Testis (tissue), 3 donors: ENCODE results near the gene JPT1. TPM values are rescaled to one million over a fixed set of nuclear protein-coding genes. Genes with fewer than 3 reads are reported as not detected.
"Not testable (repeated sequence)": the region's sequence is repeated elsewhere in the genome, so short reads cannot be mapped to it uniquely, and the experiment has no call there.

Source experiments
- DNase-seq: peaks from one replicate; pipeline ENCODE4 v3.0.0-alpha.2; 2019
- H3K27ac ChIP-seq, 2 donors: fragments of 200-600 bp; sonication (generic); one replicate each; pipeline ENCODE4 v1.5.1; 2019
- H3K27me3 ChIP-seq: fragments of 200-600 bp; sonication (generic); one replicate; pipeline ENCODE4 v1.5.1; 2019
- H3K36me3 ChIP-seq: fragments of 200-600 bp; sonication (generic); one replicate; pipeline ENCODE4 v1.5.1; 2017; ENCODE audit warnings: low read depth; ENCODE audit errors: missing control alignments
- H3K4me1 ChIP-seq: fragments of 200-600 bp; sonication (generic); one replicate; pipeline ENCODE4 v1.5.1; 2019
- H3K4me3 ChIP-seq, 2 donors: fragments of 200-600 bp; sonication (generic); one replicate each; pipeline ENCODE4 v1.5.1; 2017 to 2019
- H3K9me3 ChIP-seq: fragments of 200-600 bp; sonication (generic); one replicate; pipeline ENCODE4 v1.5.1; 2017
- CTCF ChIP-seq, 3 experiments: fragments of 450-650 bp in 2 of 3; fragments of 200-600 bp in 1 of 3; sonication (generic) in 1 of 3; IDR thresholded peaks; one replicate each; pipeline ENCODE4 v1.5.1; 2016 to 2019; ENCODE audit warnings: antibody characterized with exemption in 3 of 3, mild to moderate bottlenecking in 2 of 3, moderate library complexity in 1 of 3
- POLR2A ChIP-seq: fragments of 450-650 bp; IDR thresholded peaks from one replicate; pipeline ENCODE4 v1.6.1; 2017; ENCODE audit warnings: antibody characterized with exemption, mild to moderate bottlenecking, moderate library complexity
- WGBS, 2 donors: methylation state at CpG; one replicate each; pipeline ENCODE4 v1.1.5; 2018; 5-methylcytosine and 5-hydroxymethylcytosine counted together
- intact Hi-C: fragments of 100-400 bp; cut with DNase I; formaldehyde crosslinking; loops from one replicate; pipeline ENCODE4 v1.15.1; 2023; ENCODE audit warnings: low total_unique reads
- polyA plus RNA-seq: library from polyadenylated mRNA; stranded (reverse); fragments of 350-450 nt; fragmentation: Illumina TruSeq; extraction: RNeasy Lipid Tissue Mini Kit (QIAGEN cat#74804); gene quantifications from one replicate; pipeline ENCODE4 v1.2.3, GENCODE V29; 2014; ENCODE audit warnings: low read depth, low replicate concordance; ENCODE audit not compliant: insufficient read depth
- total RNA-seq, 2 donors: library from RNA; depleted of rRNA; stranded (reverse); fragments of >200 nt; gene quantifications; one replicate each; pipeline ENCODE4 v1.2.3, GENCODE V29; 2016

JPT1 gene
- total and polyA plus RNA-seq, 3 donors from 2014 or later = 234 to 758 (median 371) TPM

- Histone ChIP-seq H3K27ac (no peak overlapping the region), H3K4me1 (no peaks in the 10 kb centered on the region), H3K27me3 (no peaks in the 10 kb centered on the region), H3K4me3 (no peak overlapping the region), H3K36me3 (no peaks in the 10 kb centered on the region), H3K9me3 (no peaks in the 10 kb centered on the region)
- intact Hi-C loops = no loop called here
- TF ChIP-seq CTCF (IDR thresholded peaks at IDR 0.05) (no peak), POLR2A (no peak)
- no peak for DNase-seq
- 91 to 95% methylated on average over 4 of the region's 4 CpGs for WGBS, 2 donors
These were observed 5.1 kb upstream of the JPT1 start for GRCh38 chr17:75159196-75160031.

- 87 to 88% methylated on average over 8 of the region's 8 CpGs for WGBS, 2 donors
- H3K4me3 ChIP-seq, H3K36me3 ChIP-seq, H3K27me3 ChIP-seq, H3K4me1 ChIP-seq, H3K27ac ChIP-seq, H3K9me3 ChIP-seq, intact Hi-C loops, DNase-seq: not testable (repeated sequence)
These were observed 4.2 kb upstream of the JPT1 start for GRCh38 chr17:75158480-75158879.

- H3K4me1 ChIP-seq = no peaks in the 10 kb centered on the region
- 55 to 79% methylated on average over 3 of the region's 3 CpGs for WGBS, 2 donors
- peak overlapping the region in 1 of 2 donors; percentile 12 for H3K27ac ChIP-seq
- intact Hi-C loops = no loop called here
- no peak overlapping the region for H3K4me3 ChIP-seq
- DNase-seq = no peak
- H3K27me3 ChIP-seq = no peaks in the 10 kb centered on the region
- TF ChIP-seq POLR2A (no peak), CTCF (IDR thresholded peaks at IDR 0.05) (no peak)
- no peaks in the 10 kb centered on the region for H3K9me3 ChIP-seq
- no peaks in the 10 kb centered on the region for H3K36me3 ChIP-seq
These were observed 884 bp upstream of the JPT1 start for GRCh38 chr17:75155191-75155601.

GRCh38 chr17:75153780-75154194, 525 bp downstream of the JPT1 start:
- Histone ChIP-seq H3K36me3 (no peaks in the 10 kb centered on the region), H3K9me3 (no peaks in the 10 kb centered on the region), H3K4me1 (no peaks in the 10 kb centered on the region), H3K4me3 (peak overlapping the region; percentile 68 to 90), H3K27ac (peak overlapping the region in 1 of 2 donors; percentile 69), H3K27me3 (no peaks in the 10 kb centered on the region)
- DNase-seq = peak; percentile 59
- no peak for TF ChIP-seq POLR2A
- TF ChIP-seq CTCF (IDR thresholded peaks at IDR 0.05) = no peak
- intact Hi-C loops = no loop called here
- 0 to 2% methylated on average over 18 to 30 of the region's 35 CpGs for WGBS, 2 donors

GRCh38 chr17:75152922-75153779, 1.2 kb downstream of the JPT1 start:
- Histone ChIP-seq H3K36me3 (no peaks in the 10 kb centered on the region), H3K27ac (peak overlapping the region in 1 of 2 donors; percentile 69), H3K4me3 (peak overlapping the region; percentile 68 to 90), H3K4me1 (no peaks in the 10 kb centered on the region), H3K9me3 (no peaks in the 10 kb centered on the region), H3K27me3 (no peaks in the 10 kb centered on the region)
- peak; percentile 47 for DNase-seq
- WGBS, 2 donors = 7 to 9% methylated on average over 22 to 28 of the region's 28 CpGs
- TF ChIP-seq POLR2A = no peak
- TF ChIP-seq CTCF (IDR thresholded peaks at IDR 0.05) = no peak
- intact Hi-C loops = no loop called here
